ENCODE results near the gene LPP. TPM values are rescaled to one million over a fixed set of nuclear protein-coding genes. Genes with fewer than 3 reads are reported as not detected.

Gene LPP
- total and polyA plus RNA-seq, 10 of the 15 experiments (the other 5 are each of a cell fraction or from before 2014, with no cell fraction given), result under 0.01 to 0.62 (median 0.03) TPM

DNA sequence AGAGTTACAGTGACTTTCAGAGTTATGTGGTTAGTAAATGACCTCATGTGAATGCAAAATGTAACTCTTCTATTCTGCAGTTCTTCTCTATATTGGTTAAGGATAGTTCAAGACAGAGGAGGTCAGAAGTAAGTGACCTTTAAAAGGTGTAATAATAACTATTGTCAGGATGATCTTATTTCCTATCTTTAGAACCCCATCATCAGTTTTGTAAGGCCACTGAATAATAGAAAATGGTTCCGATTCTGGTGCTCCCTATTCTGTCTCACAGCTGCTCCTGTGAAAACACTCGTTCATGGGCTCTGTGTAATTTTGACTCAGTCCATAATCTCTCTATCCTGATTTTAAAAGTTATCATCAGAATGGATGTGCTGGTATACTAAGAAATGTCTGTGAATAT lies 463.3 kb downstream of the LPP start:
- H3K4me3 ChIP-seq, result no peak overlapping the region
- H3K9me3 ChIP-seq (replicated peaks; ENCODE audit: control insufficient read depth, insufficient read depth, low read length), result no peaks in the 10 kb centered on the region
- H3K27ac ChIP-seq (ENCODE audit: control insufficient read depth, insufficient read depth), result no peak overlapping the region
- H2AFZ ChIP-seq (ENCODE audit: control insufficient read depth, low read depth, low read length), result no peak overlapping the region
- no TSS peak for BruUV-seq (replicated peaks)
- H3K27me3 ChIP-seq (replicated peaks in 1 of 2; ENCODE audit: control insufficient read depth in 2 of 2, insufficient read depth in 2 of 2, low read length in 1 of 2), result no peaks in the 10 kb centered on the region
- CTCF ChIA-PET, result interaction anchor here (0.5 kb wide), 1 partner anchor 9 kb away, joined by 3 read pairs; no protein-coding TSS in a partner anchor
- SMC1A ChIA-PET (ENCODE audit: uncharacterized antibody, unreplicated experiment), result no interaction called here
- no peaks in the 10 kb centered on the region for H3K36me3 ChIP-seq (ENCODE audit: control insufficient read depth in 2 of 2, insufficient read depth in 2 of 2, low read length in 1 of 2)
- no peaks in the 10 kb centered on the region for H3K79me2 ChIP-seq (ENCODE audit: control insufficient read depth, insufficient read depth, low read length)
- TF ChIP-seq TARDBP (IDR thresholded peaks at IDR 0.05; ENCODE audit: borderline replicate concordance) (no peak), NBN (IDR thresholded peaks at IDR 0.05) (no peak), DPF2 (IDR thresholded peaks at IDR 0.05) (no peak), NR2F1 (conservative IDR thresholded peaks at IDR 0.05) (no peak), EGR1 (IDR thresholded peaks at IDR 0.05; ENCODE audit: borderline replicate concordance in 1 of 2, low read depth in 2 of 2, low read length in 2 of 2) (no peak), KDM1A (IDR thresholded peaks at IDR 0.05; ENCODE audit: borderline replicate concordance) (no peak), PAX8 (IDR thresholded peaks at IDR 0.05) (no peak), ZNF384 (IDR thresholded peaks at IDR 0.05; ENCODE audit: borderline replicate concordance, low read depth, low read length) (no peak), TCF7 (IDR thresholded peaks at IDR 0.05; ENCODE audit: borderline replicate concordance) (no peak)
- TF ChIP-seq, protein P1, sequence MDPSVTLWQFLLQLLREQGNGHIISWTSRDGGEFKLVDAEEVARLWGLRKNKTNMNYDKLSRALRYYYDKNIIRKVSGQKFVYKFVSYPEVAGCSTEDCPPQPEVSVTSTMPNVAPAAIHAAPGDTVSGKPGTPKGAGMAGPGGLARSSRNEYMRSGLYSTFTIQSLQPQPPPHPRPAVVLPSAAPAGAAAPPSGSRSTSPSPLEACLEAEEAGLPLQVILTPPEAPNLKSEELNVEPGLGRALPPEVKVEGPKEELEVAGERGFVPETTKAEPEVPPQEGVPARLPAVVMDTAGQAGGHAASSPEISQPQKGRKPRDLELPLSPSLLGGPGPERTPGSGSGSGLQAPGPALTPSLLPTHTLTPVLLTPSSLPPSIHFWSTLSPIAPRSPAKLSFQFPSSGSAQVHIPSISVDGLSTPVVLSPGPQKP (IDR thresholded peaks at IDR 0.05; ENCODE audit: low read depth, low read length), result no peak
- no peak overlapping the region for H3K9ac ChIP-seq (ENCODE audit: control insufficient read depth, insufficient read depth, low read length)
- POLR2A ChIA-PET, result no interaction called here
- no peak for DNase-seq (ENCODE audit: low read depth, low spot score)
- no peak overlapping the region for H3K4me2 ChIP-seq (ENCODE audit: control insufficient read depth, insufficient read depth)
- in situ Hi-C loops (cut with MboI) (no loop called here), intact Hi-C loops (cut with micrococcal nuclease; ENCODE audit: unreplicated experiment) (no loop called here)
- FAIRE-seq, result no peak
- WGBS (ENCODE audit: insufficient coverage, insufficient replicate concordance, low lambda C conversion rate, missing lambda C conversion rate), result 3% methylated on average over 2 of the region's 2 CpGs
- no peak for ATAC-seq
- no peaks in the 10 kb centered on the region for H3K4me1 ChIP-seq (ENCODE audit: control insufficient read depth, insufficient read depth, low read length)
- no peaks in the 10 kb centered on the region for H4K20me1 ChIP-seq (ENCODE audit: control insufficient read depth, insufficient read depth)
- RAD21 ChIA-PET (ENCODE audit: unreplicated experiment), result no interaction called here

All from GM12878 (cell line).